B cell (primary cell): Measurements from ENCODE around the gene DIP2A. TPM values are rescaled to one million over a fixed set of nuclear protein-coding genes. Genes with fewer than 3 reads are reported as not detected.

Experiments
- ATAC-seq: fragments of 200-7000 bp; cut with Tn5 transposase; one replicate; pipeline ENCODE4 v1.10.0; 2021; ENCODE audit warnings: low read depth, mild to moderate bottlenecking, moderate number of reproducible peaks, moderate library complexity
- CTCF ChIA-PET: fragments of 350-600 bp; sonication (Branson Sonifier 250); formaldehyde crosslinking; loops from one replicate; lab custom pipeline; 2021; ENCODE audit warnings: antibody characterized with exemption, inconsistent platforms; lab: Charles Lee
- POLR2A ChIA-PET: fragments of 350-600 bp; sonication (Branson Sonifier 250); formaldehyde crosslinking; loops from one replicate; lab custom pipeline; 2021; ENCODE audit warnings: antibody characterized with exemption; lab: Charles Lee
- DNase-seq: peaks from one replicate; pipeline ENCODE4 v3.0.0; 2013
- H2AFZ ChIP-seq: 2 replicates; pipeline ENCODE4 v1.6.1; 2012; ENCODE audit warnings: mild to moderate bottlenecking, low read depth, low read length; ENCODE audit not compliant: insufficient read depth, poor library complexity, severe bottlenecking
- H3K27ac ChIP-seq, 2 donors: 1 replicate in 1 of 2; 2 replicates in 1 of 2; pipeline ENCODE4 v1.5.1; 2012 to 2013; ENCODE audit warnings: low read length in 2 of 2, mild to moderate bottlenecking in 2 of 2, moderate library complexity in 1 of 2
- H3K27me3 ChIP-seq, 4 experiments: fragments of 200-600 bp in 1 of 4; sonication (generic) in 1 of 4; replicated peaks in 1 of 4; 1 replicate in 2 of 4; 2 replicates in 2 of 4; pipeline versions ENCODE4 v1.6.1 to v1.7.0; 2013 to 2016; ENCODE audit warnings: low read length in 3 of 4, mild to moderate bottlenecking in 2 of 4, mixed read lengths in 1 of 4, moderate library complexity in 1 of 4; ENCODE audit not compliant: insufficient read depth in 4 of 4, control insufficient read depth in 3 of 4; ENCODE audit errors: control extremely low read depth in 1 of 4
- H3K36me3 ChIP-seq, 2 experiments: replicated peaks in 1 of 2; 1 replicate in 1 of 2; 2 replicates in 1 of 2; pipeline versions ENCODE4 v1.6.1 to v1.7.1; 2013; ENCODE audit warnings: low read length in 1 of 2; ENCODE audit not compliant: insufficient read depth in 2 of 2, control insufficient read depth in 1 of 2; ENCODE audit errors: control extremely low read depth in 1 of 2, extremely low read depth in 1 of 2
- H3K4me1 ChIP-seq, 2 donors: fragments of 200-600 bp in 1 of 2; sonication (generic) in 1 of 2; 1 replicate in 1 of 2; 2 replicates in 1 of 2; pipeline versions ENCODE4 v1.5.1 to v1.6.1; 2013 to 2017; ENCODE audit warnings: low read length in 2 of 2; ENCODE audit not compliant: control insufficient read depth in 2 of 2, insufficient read depth in 2 of 2
- H3K4me2 ChIP-seq: replicated peaks from 2 replicates; pipeline ENCODE3; 2012; ENCODE audit warnings: mild to moderate bottlenecking, low read depth, low read length; ENCODE audit not compliant: poor library complexity, severe bottlenecking
- H3K4me3 ChIP-seq, 5 experiments: fragments of 200-600 bp in 1 of 5; sonication (generic) in 1 of 5; 1 replicate in 3 of 5; 2 replicates in 2 of 5; pipeline versions ENCODE4 v1.5.1 to v1.7.0; 2011 to 2016; ENCODE audit warnings: low read length in 4 of 5, mild to moderate bottlenecking in 4 of 5, low read depth in 2 of 5, control low read depth in 1 of 5, moderate library complexity in 1 of 5; ENCODE audit not compliant: insufficient read depth in 1 of 5; ENCODE audit errors: control extremely low read depth in 1 of 5, extremely low read depth in 1 of 5
- H3K79me2 ChIP-seq: fragments of 200-600 bp; sonication (generic); one replicate; pipeline ENCODE4 v1.6.0; 2016; ENCODE audit warnings: low read length; ENCODE audit not compliant: control insufficient read depth, insufficient read depth
- H3K9ac ChIP-seq: fragments of 200-600 bp; sonication (generic); 2 replicates; pipeline ENCODE4 v1.6.1; 2017; ENCODE audit warnings: mild to moderate bottlenecking, low read length, moderate library complexity
- H3K9me3 ChIP-seq, 3 donors: one replicate each; pipeline versions ENCODE4 v1.6.1 to v1.7.1; 2013; ENCODE audit warnings: low read length in 2 of 3; ENCODE audit not compliant: control insufficient read depth in 2 of 3, insufficient read depth in 1 of 3; ENCODE audit errors: control extremely low read depth in 1 of 3
- H4K20me1 ChIP-seq: 2 replicates; pipeline ENCODE4 v1.6.0; 2012; ENCODE audit warnings: mild to moderate bottlenecking, low read length; ENCODE audit not compliant: insufficient read depth, control insufficient read depth, poor library complexity, severe bottlenecking
- H3K27ac Mint-ChIP-seq: one replicate; pipeline ENCODE4 v1.8.0; 2021; ENCODE audit warnings: mixed read lengths
- H3K27me3 Mint-ChIP-seq: one replicate; pipeline ENCODE4 v1.8.0; 2021; ENCODE audit warnings: mixed read lengths
- H3K4me1 Mint-ChIP-seq: one replicate; pipeline ENCODE4 v1.8.0; 2021; ENCODE audit warnings: mixed read lengths
- H3K4me3 Mint-ChIP-seq: one replicate; pipeline ENCODE4 v1.8.0; 2021; ENCODE audit warnings: mixed read lengths
- H3K9me3 Mint-ChIP-seq: one replicate; pipeline ENCODE4 v1.8.0; 2022; ENCODE audit warnings: mixed read lengths; ENCODE audit not compliant: insufficient read depth
- CTCF ChIP-seq: fragments of 200-600 bp; IDR thresholded peaks from one replicate; pipeline ENCODE4 v1.8.0; 2022; ENCODE audit warnings: antibody characterized with exemption, mild to moderate bottlenecking
- EZH2 ChIP-seq: IDR thresholded peaks from 2 replicates; pipeline ENCODE4 v1.6.1; 2012; ENCODE audit warnings: borderline replicate concordance, low read depth, mild to moderate bottlenecking, moderate library complexity, low read length; ENCODE audit not compliant: insufficient read depth, poor library complexity, severe bottlenecking
- WGBS: methylation state at CpG from one replicate; pipeline ENCODE4 v1.1.5; 2013; ENCODE audit warnings: missing lambda C conversion rate; ENCODE audit not compliant: insufficient coverage; 5-methylcytosine and 5-hydroxymethylcytosine counted together
- intact Hi-C: fragments of 100-400 bp; cut with micrococcal nuclease; formaldehyde crosslinking; loops from one replicate; pipeline ENCODE4 v1.10.0; 2022
- polyA plus RNA-seq: library from polyadenylated mRNA; depleted of rRNA; stranded (reverse); fragments of >200 nt; gene quantifications from 2 replicates; pipeline ENCODE4 v1.2.3, GENCODE V29; 2012
- total RNA-seq, 2 donors: library from RNA; stranded (reverse); fragments of 120-200 nt in 1 of 2; gene quantifications; 1 replicate in 1 of 2; 2 replicates in 1 of 2; pipeline versions ENCODE4 v1.2.3 to v1.2.4, GENCODE V29; 2013 to 2022

Gene DIP2A
- total and polyA plus RNA-seq, 2 donors (not counting 1 experiment from before 2014, with no cell fraction given) = 40.4 to 59.0 TPM

- intact Hi-C loops = no loop called here
- H3K4me1 ChIP-seq = peaks cover 6 to 10% of the 10 kb centered on the region in 2 donors
- TF ChIP-seq CTCF = no peak
- no peaks in the 10 kb centered on the region for H3K27me3 ChIP-seq
- peaks cover 2% of the 10 kb centered on the region for H4K20me1 ChIP-seq
- POLR2A ChIA-PET = no interaction called here
- no peak overlapping the region for H3K4me3 ChIP-seq
- Mint-ChIP-seq H3K27ac (no peak overlapping the region), H3K9me3 (peaks cover 6% of the 10 kb centered on the region), H3K4me1 (peaks cover 16% of the 10 kb centered on the region), H3K4me3 (no peak overlapping the region), H3K27me3 (no peaks in the 10 kb centered on the region)
- peaks cover 0 to 10% of the 10 kb centered on the region in 2 experiments for H3K36me3 ChIP-seq
- CTCF ChIA-PET = no interaction called here
- no peak overlapping the region for H3K27ac ChIP-seq
- H3K9me3 ChIP-seq = peaks cover 0 to 17% (median 0%) of the 10 kb centered on the region in 3 donors
- peaks cover 65% of the 10 kb centered on the region for H3K79me2 ChIP-seq
- WGBS = 97% methylated on average over 5 of the region's 5 CpGs
- H2AFZ ChIP-seq = no peak overlapping the region
- H3K9ac ChIP-seq = no peak overlapping the region
- no peak overlapping the region for H3K4me2 ChIP-seq
- ATAC-seq = no peak
- DNase-seq = no peak
Measured at GRCh38 chr21:46452710-46453109, 6.0 kb upstream of the DIP2A start.

- no peaks in the 10 kb centered on the region for H3K27me3 ChIP-seq
- WGBS = 50% methylated on average over 2 of the region's 3 CpGs
- no peak overlapping the region for H3K9ac ChIP-seq
- no peak for DNase-seq
- no peaks in the 10 kb centered on the region for H3K9me3 Mint-ChIP-seq
- peaks cover 20% of the 10 kb centered on the region for H3K4me1 Mint-ChIP-seq
- H4K20me1 ChIP-seq = peaks cover 5% of the 10 kb centered on the region
- H3K4me2 ChIP-seq = no peak overlapping the region
- peaks cover 0 to 10% of the 10 kb centered on the region in 2 experiments for H3K36me3 ChIP-seq
- no peak overlapping the region for H3K4me3 ChIP-seq
- no peak for ATAC-seq
- peaks cover 71% of the 10 kb centered on the region for H3K79me2 ChIP-seq
- H2AFZ ChIP-seq = no peak overlapping the region
- peaks cover 0 to 7% (median 0%) of the 10 kb centered on the region in 3 donors for H3K9me3 ChIP-seq
- CTCF ChIA-PET = interaction anchor here (0.6 kb wide), 1 partner anchor 311 kb away, joined by 3 read pairs; no protein-coding TSS in a partner anchor
- intact Hi-C loops = no loop called here
- no peak overlapping the region for H3K27ac Mint-ChIP-seq
- POLR2A ChIA-PET = no interaction called here
- TF ChIP-seq EZH2 (no peak), CTCF (no peak)
- no peak overlapping the region for H3K27ac ChIP-seq
- no peak overlapping the region for H3K4me3 Mint-ChIP-seq
- peaks cover 8 to 15% of the 10 kb centered on the region in 2 donors for H3K4me1 ChIP-seq
- H3K27me3 Mint-ChIP-seq = no peaks in the 10 kb centered on the region
Measured at GRCh38 chr21:46454142-46454541, 4.5 kb upstream of the DIP2A start.
